RWPE2 (cell line): ENCODE measurements around the gene NPHP1.
A peak's percentile ranks its signal among the peaks of the same experiment; 100 is the strongest.
"Not testable (repeated sequence)": the region's sequence is repeated elsewhere in the genome, so short reads cannot be mapped to it uniquely, and the experiment has no call there.

Source experiments
- ATAC-seq: fragments of 200-7000 bp; cut with Tn5 transposase; 3 replicates; pipeline ENCODE4 v1.9.1; 2021; ENCODE audit warnings: low read depth
- DNase-seq: peaks from one replicate; pipeline ENCODE4 v3.0.0-alpha.2; 2020; ENCODE audit warnings: low spot score
- H3K27ac ChIP-seq: fragments of 450-650 bp; 2 replicates; pipeline ENCODE4 v1.5.1; 2017; ENCODE audit warnings: mild to moderate bottlenecking; ENCODE audit not compliant: poor library complexity, severe bottlenecking
- H3K27me3 ChIP-seq: fragments of 250-450 bp; sonication (Bioruptor Pico); 2 replicates; pipeline ENCODE4 v1.5.1; 2021; ENCODE audit warnings: mild to moderate bottlenecking, moderate library complexity; ENCODE audit not compliant: insufficient read depth, poor library complexity, severe bottlenecking
- H3K36me3 ChIP-seq: fragments of 250-450 bp; sonication (Bioruptor Pico); 2 replicates; pipeline ENCODE4 v1.5.1; 2020; ENCODE audit warnings: low read depth, mild to moderate bottlenecking, moderate library complexity
- H3K4me1 ChIP-seq: fragments of 250-450 bp; sonication (Bioruptor Pico); 2 replicates; pipeline ENCODE4 v1.5.1; 2021; ENCODE audit warnings: mild to moderate bottlenecking, moderate library complexity; ENCODE audit not compliant: insufficient read depth, poor library complexity, severe bottlenecking
- H3K4me3 ChIP-seq: fragments of 250-450 bp; sonication (Bioruptor Pico); 2 replicates; pipeline ENCODE4 v1.5.1; 2021; ENCODE audit warnings: mild to moderate bottlenecking, moderate library complexity; ENCODE audit not compliant: severe bottlenecking
- H3K9me3 ChIP-seq: fragments of 250-450 bp; sonication (Bioruptor Pico); 2 replicates; pipeline ENCODE4 v1.5.1; 2021; ENCODE audit warnings: mild to moderate bottlenecking, moderate library complexity; ENCODE audit not compliant: severe bottlenecking
- CTCF ChIP-seq: fragments of 450-650 bp; IDR thresholded peaks from one replicate; pipeline ENCODE4 v1.5.1; 2017; ENCODE audit warnings: mild to moderate bottlenecking, moderate library complexity; ENCODE audit not compliant: poor library complexity, severe bottlenecking

NPHP1 gene

GRCh38 chr2:110166266-110166665 lies 38.5 kb downstream of the NPHP1 start:
- ATAC-seq: no peak
- no peak overlapping the region for H3K4me3 ChIP-seq

GRCh38 chr2:110157153-110157793 lies 47.5 kb downstream of the NPHP1 start:
- H3K27ac ChIP-seq: peak overlapping the region; percentile 37
- peak; percentile 96 for TF ChIP-seq CTCF
- no peak overlapping the region for H3K4me3 ChIP-seq
- ATAC-seq: peak; percentile 64
- no peaks in the 10 kb centered on the region for H3K4me1 ChIP-seq
- H3K36me3 ChIP-seq: no peaks in the 10 kb centered on the region
- H3K9me3 ChIP-seq: peaks cover 13% of the 10 kb centered on the region
- no peak for DNase-seq
- no peaks in the 10 kb centered on the region for H3K27me3 ChIP-seq

More at GRCh38 chr2:110166266-110166665, 38.5 kb downstream of the NPHP1 start:
- Histone ChIP-seq H3K27me3 (no peaks in the 10 kb centered on the region), H3K9me3 (no peaks in the 10 kb centered on the region), H3K27ac (no peak overlapping the region), H3K4me1 (peaks cover 6% of the 10 kb centered on the region), H3K36me3 (no peaks in the 10 kb centered on the region)
- TF ChIP-seq CTCF: no peak
- DNase-seq: no peak

- H3K4me3 ChIP-seq, DNase-seq, H3K36me3 ChIP-seq, ATAC-seq, H3K4me1 ChIP-seq, H3K27ac ChIP-seq, H3K27me3 ChIP-seq: not testable (repeated sequence)
- H3K9me3 ChIP-seq: peaks cover 13% of the 10 kb centered on the region
These were observed 50.0 kb downstream of the NPHP1 start for GRCh38 chr2:110154828-110155227.

GRCh38 chr2:110154188-110154587 lies 50.6 kb downstream of the NPHP1 start:
- peaks cover 13% of the 10 kb centered on the region for H3K9me3 ChIP-seq
- peaks cover 14% of the 10 kb centered on the region for H3K4me1 ChIP-seq
- H3K4me3 ChIP-seq, H3K27ac ChIP-seq, ATAC-seq, H3K36me3 ChIP-seq, DNase-seq, H3K27me3 ChIP-seq: not testable (repeated sequence)

GRCh38 chr2:110153416-110153815 lies 51.4 kb downstream of the NPHP1 start:
- TF ChIP-seq CTCF: no peak
- no peak overlapping the region for H3K27ac ChIP-seq
- no peaks in the 10 kb centered on the region for H3K27me3 ChIP-seq
- no peak overlapping the region for H3K4me3 ChIP-seq
- peaks cover 13% of the 10 kb centered on the region for H3K9me3 ChIP-seq
- ATAC-seq (no peak), DNase-seq (no peak)
- peaks cover 18% of the 10 kb centered on the region for H3K4me1 ChIP-seq
- no peaks in the 10 kb centered on the region for H3K36me3 ChIP-seq

- no peak for DNase-seq
- peaks cover 18% of the 10 kb centered on the region for H3K4me1 ChIP-seq
These were observed 51.9 kb downstream of the NPHP1 start for GRCh38 chr2:110152943-110153342.

More at GRCh38 chr2:110152943-110153342, 51.9 kb downstream of the NPHP1 start:
- Histone ChIP-seq H3K27ac (no peak overlapping the region), H3K36me3 (no peaks in the 10 kb centered on the region), H3K9me3 (peaks cover 13% of the 10 kb centered on the region), H3K27me3 (no peaks in the 10 kb centered on the region), H3K4me3 (no peak overlapping the region)
- ATAC-seq: no peak
- TF ChIP-seq CTCF: no peak
